BLaER1 treated with 17β-estradiol and CSF1 and Interleukin-3, amounts not matched to agents 10 nM and 100 nM (cell line): ENCODE measurements around the gene MYLK.
"Not testable (repeated sequence)": the region's sequence is repeated elsewhere in the genome, so short reads cannot be mapped to it uniquely, and the experiment has no call there.

Experiments
- H3K27ac ChIP-seq, 11 experiments: shearing (Covaris generic); formaldehyde crosslinking; 2 replicates each; pipeline ENCODE4 v1.8.1; 2022
- H3K27me3 ChIP-seq, 11 experiments: shearing (Covaris generic); formaldehyde crosslinking; 2 replicates each; pipeline ENCODE4 v1.8.1; 2022
- H3K36me3 ChIP-seq, 11 experiments: shearing (Covaris generic); formaldehyde crosslinking; 2 replicates each; pipeline ENCODE4 v1.8.1; 2022
- H3K4me1 ChIP-seq, 10 experiments: shearing (Covaris generic); formaldehyde crosslinking; 2 replicates each; pipeline ENCODE4 v1.8.1; 2022
- H3K4me2 ChIP-seq, 11 experiments: shearing (Covaris generic); formaldehyde crosslinking; 2 replicates each; pipeline ENCODE4 v1.8.1; 2022
- H3K4me3 ChIP-seq, 10 experiments: shearing (Covaris generic); formaldehyde crosslinking; 2 replicates each; pipeline ENCODE4 v1.8.1; 2022
- H3K9ac ChIP-seq, 11 experiments: shearing (Covaris generic); formaldehyde crosslinking; 2 replicates each; pipeline ENCODE4 v1.8.1; 2022
- H3K9me3 ChIP-seq, 11 experiments: shearing (Covaris generic); formaldehyde crosslinking; replicated peaks in 1 of 11; 2 replicates each; pipeline ENCODE4 v1.8.1; 2022
- H4K20me1 ChIP-seq, 11 experiments: shearing (Covaris generic); formaldehyde crosslinking; 2 replicates each; pipeline ENCODE4 v1.8.1; 2022
- Cebpa-rat ChIP-seq, 11 experiments: shearing (Covaris generic); IDR thresholded peaks; 2 replicates each; pipeline ENCODE4 v1.8.1; 2022

Gene MYLK

DNA sequence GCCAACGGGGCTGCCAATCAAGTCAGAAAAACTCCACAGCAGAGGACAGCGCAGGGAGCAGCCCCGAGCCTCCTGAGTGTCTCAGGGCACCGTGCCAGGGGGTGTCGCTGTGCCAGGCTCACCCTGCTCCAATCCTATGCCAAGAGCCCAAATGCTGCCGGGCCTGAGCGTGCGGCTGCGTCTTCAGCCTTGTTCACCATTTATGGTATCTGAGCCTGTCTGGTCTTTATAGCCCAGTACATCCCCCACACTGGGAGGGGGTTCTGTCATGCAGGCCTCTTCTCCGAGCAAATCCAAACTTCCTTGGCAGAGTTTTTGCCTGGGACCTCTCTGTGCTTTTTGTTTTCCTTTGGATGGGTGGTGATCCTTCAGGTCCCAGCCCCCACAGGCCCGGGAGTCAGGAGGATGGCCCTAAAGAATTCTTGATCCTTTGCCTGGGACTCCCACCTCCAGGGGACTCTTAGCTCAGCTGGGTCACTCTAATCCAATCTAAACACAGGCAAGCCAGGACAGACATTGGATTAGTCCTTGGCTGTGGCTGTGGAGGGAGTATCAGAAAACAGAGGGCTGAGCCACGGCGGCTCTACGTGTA, 164.2 kb downstream of the MYLK start:
- no peak for TF ChIP-seq Cebpa-rat (IDR thresholded peaks at IDR 0.05)
- Histone ChIP-seq H4K20me1 (peaks cover 0 to 3% (median 0%) of the 10 kb centered on the region in 11 experiments; a peak in 1 of 22 replicates), H3K36me3 (peaks cover 0 to 22% (median 0%) of the 10 kb centered on the region in 11 experiments; a peak in 6 of 22 replicates), H3K27me3 (no peaks in the 10 kb centered on the region), H3K4me1 (peaks cover 10 to 29% (median 22%) of the 10 kb centered on the region in 10 experiments), H3K9ac (0 out of 22 replicates have a peak overlapping the region, but pooled peaks of 1 of the 11 experiments have one; percentile 32), H3K9me3 (no peaks in the 10 kb centered on the region), H3K4me3 (no peak overlapping the region), H3K27ac (no peak overlapping the region), H3K4me2 (peak overlapping the region in 10 of 11 experiments; percentile 16 to 83 (median 70); a peak in 18 of 22 replicates)

DNA sequence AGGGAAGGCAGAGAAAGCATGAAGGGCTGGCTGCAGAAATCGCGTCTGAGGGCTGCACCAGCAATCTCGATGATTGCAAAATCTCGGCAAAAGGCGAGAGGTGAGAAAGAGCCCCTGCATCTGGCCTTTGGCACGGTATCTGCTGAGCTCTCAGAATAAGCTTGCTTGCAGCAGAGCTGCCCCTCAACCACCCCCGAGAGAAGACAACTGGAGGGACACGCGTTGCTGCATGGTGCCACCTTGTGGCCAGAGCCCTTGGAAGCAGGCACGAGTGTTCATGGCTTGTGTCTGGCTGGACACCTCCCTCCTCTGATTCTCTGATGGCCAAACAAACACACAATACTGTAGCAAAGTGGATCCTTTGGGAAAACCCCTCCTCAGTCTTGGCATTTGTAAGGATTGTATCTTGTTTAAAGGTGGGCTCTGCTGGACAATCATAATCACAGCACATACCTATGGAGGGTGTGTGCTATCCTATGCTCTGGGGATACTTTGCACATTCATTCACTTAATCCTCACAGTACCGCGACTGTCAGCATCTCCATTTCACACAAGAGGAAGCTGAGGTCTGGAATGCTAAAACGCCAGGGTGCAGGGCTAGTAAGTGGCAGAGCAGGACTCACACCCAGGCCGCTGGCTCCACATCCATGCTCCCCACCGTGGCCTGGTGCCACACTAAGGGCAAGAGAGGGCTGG, 164.9 kb downstream of the MYLK start:
- not testable (repeated sequence) for H3K9ac ChIP-seq, H3K4me3 ChIP-seq, H4K20me1 ChIP-seq, H3K27me3 ChIP-seq, H3K27ac ChIP-seq, H3K9me3 ChIP-seq, H3K4me2 ChIP-seq
- peaks cover 10 to 36% (median 30%) of the 10 kb centered on the region in 10 experiments for H3K4me1 ChIP-seq
- peaks cover 0 to 18% (median 0%) of the 10 kb centered on the region in 11 experiments; a peak in 5 of 22 replicates for H3K36me3 ChIP-seq

DNA sequence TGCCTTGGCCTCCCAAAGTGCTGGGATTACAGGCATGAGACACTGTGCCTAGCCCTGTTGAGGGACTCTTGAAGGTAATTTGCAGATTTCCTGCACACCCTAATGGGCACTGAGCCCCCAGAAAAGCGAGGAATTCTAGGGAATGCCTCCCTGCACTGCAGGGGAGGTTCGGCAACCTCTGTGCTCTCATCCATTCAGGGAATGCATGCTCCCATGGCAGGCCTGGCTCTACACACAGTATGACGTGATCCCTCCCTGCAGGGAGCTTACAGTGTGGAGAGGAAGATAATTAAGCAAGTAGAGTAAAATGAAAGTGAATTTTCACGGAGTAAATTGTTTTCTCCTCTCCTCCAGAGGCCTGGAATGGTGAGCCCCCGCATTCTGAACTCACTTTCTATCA, 166.0 kb downstream of the MYLK start:
- no peak overlapping the region for H3K27ac ChIP-seq
- H3K4me1 ChIP-seq = peaks cover 10 to 40% (median 30%) of the 10 kb centered on the region in 10 experiments
- no peak for TF ChIP-seq Cebpa-rat (IDR thresholded peaks at IDR 0.05)
- peaks cover 0 to 28% (median 0%) of the 10 kb centered on the region in 11 experiments; a peak in 5 of 22 replicates for H3K36me3 ChIP-seq
- H4K20me1 ChIP-seq = no peaks in the 10 kb centered on the region; a peak in 1 of 22 replicates
- H3K27me3 ChIP-seq = no peaks in the 10 kb centered on the region
- H3K9ac ChIP-seq = no peak overlapping the region
- no peak overlapping the region for H3K4me3 ChIP-seq
- no peaks in the 10 kb centered on the region for H3K9me3 ChIP-seq
- no peak overlapping the region for H3K4me2 ChIP-seq

DNA sequence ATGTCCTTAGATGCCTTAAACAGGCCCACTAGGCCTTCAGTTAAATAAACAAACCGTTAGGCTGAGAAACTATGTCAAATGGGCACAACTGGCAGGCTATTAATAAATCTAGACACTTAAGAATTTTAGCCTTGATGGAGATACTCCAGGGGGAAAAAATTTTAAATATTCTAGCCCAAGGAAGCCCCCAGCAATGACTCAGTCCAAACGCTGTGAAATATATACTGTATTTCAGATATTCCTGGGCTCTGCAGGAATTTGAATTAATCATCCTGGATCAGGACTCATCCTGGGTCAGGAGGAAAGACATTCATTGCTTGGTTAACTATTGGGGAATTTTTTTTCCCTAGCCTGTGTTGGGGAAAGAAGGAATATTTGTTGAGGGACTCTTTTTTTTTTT, 166.7 kb downstream of the MYLK start:
- not testable (repeated sequence) for H3K4me2 ChIP-seq, H3K27me3 ChIP-seq, H3K4me3 ChIP-seq, H3K9me3 ChIP-seq, H3K9ac ChIP-seq, H3K27ac ChIP-seq, H4K20me1 ChIP-seq
- Histone ChIP-seq H3K4me1 (peaks cover 11 to 47% (median 34%) of the 10 kb centered on the region in 10 experiments), H3K36me3 (peaks cover 0 to 26% (median 0%) of the 10 kb centered on the region in 11 experiments; a peak in 5 of 22 replicates)

DNA sequence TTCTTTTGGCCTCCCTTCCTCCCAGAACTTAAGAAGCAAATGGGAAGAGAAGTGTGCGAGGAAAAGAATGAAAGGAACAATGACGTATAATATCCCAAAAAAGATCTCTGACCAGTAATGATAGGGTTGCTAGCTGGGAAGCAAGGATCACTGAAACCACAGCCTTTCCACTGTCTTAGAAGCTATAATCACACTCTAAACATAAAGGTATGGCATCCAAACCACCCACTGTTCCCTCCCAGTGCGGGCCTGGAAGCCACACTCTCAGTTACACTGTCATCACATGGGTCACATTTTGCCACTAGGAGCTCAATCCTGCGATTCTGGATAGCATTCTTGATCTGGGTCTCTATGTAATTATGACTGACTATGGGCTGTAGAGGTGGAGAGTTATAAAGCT, 167.7 kb downstream of the MYLK start:
- Histone ChIP-seq H3K36me3 (peaks cover 0 to 30% (median 0%) of the 10 kb centered on the region in 11 experiments; a peak in 4 of 22 replicates), H3K9ac (no peak overlapping the region), H3K27me3 (no peaks in the 10 kb centered on the region), H3K9me3 (no peaks in the 10 kb centered on the region), H3K4me2 (no peak overlapping the region), H3K4me1 (peaks cover 11 to 55% (median 42%) of the 10 kb centered on the region in 10 experiments), H4K20me1 (no peaks in the 10 kb centered on the region; a peak in 1 of 22 replicates), H3K27ac (no peak overlapping the region), H3K4me3 (no peak overlapping the region)
- no peak for TF ChIP-seq Cebpa-rat (IDR thresholded peaks at IDR 0.05)

DNA sequence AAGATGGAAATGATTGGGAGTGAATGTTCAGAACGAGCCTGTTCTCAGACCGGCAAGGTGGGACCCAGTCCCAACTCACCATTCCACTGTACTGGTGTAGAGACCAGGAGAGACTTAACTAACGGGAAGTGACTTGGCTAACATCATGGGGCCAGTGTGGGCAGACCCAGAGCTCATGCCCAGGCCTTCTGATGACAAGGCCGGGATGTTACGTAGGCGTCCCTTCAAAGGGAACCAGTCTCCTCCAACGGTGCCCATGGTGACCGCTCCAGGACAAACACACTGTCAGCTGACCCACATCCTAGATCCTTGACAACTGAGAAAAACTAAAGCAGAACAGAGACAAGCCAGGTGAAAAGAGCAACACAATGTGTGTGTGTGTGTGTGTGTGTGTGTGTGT, 170.9 kb downstream of the MYLK start:
- Histone ChIP-seq H4K20me1 (no peaks in the 10 kb centered on the region), H3K9me3 (no peaks in the 10 kb centered on the region), H3K4me1 (peaks cover 9 to 37% (median 28%) of the 10 kb centered on the region in 10 experiments; a peak in 19 of 20 replicates), H3K36me3 (peaks cover 0 to 48% (median 6%) of the 10 kb centered on the region in 11 experiments; a peak in 11 of 22 replicates), H3K9ac (no peak overlapping the region), H3K4me3 (no peak overlapping the region), H3K27ac (no peak overlapping the region), H3K27me3 (no peaks in the 10 kb centered on the region), H3K4me2 (peak overlapping the region in 2 of 11 experiments; percentile 62 to 63; a peak in 2 of 22 replicates)
- TF ChIP-seq Cebpa-rat (IDR thresholded peaks at IDR 0.05) = no peak

DNA sequence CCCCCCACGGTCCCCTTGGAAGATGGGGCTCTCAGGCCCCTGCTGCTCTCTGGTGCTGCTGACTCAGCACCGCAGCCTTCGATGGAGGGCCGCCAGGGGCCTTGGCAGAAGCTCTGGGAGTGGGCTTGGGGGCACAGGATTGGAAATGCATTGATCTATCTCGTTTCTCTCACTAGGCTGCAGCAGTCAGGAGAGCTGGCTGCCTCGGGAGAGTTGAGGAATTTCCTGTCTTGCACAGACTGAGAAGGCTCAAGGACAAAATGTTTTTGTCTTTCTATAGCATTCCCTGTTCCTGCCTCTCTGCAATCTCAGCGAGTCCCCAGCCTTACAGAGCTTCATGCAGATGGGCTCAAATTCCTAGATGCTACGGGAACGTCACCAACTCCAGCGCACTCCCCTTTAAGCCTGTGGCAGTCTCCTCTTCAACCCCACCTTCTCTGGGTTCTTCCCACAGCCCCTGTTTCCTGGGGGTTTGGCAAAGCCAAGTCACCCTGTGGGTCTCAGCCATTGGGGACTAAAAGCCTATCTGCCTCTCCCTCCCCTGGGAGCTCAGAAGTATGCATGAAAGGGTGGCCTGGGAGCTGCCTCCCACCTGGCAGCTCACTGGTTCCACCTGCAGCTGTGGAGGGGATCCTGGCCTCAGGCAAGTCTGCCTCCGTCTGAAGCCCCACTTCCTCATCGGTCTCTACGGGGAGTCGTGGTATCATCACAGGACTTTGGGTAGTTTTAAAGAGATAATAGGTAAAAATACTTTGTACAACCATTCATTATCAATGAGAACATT, 171.9 kb downstream of the MYLK start:
- peaks cover 9 to 37% (median 28%) of the 10 kb centered on the region in 10 experiments; a peak in 19 of 20 replicates for H3K4me1 ChIP-seq
- 0 out of 22 replicates have a peak overlapping the region, but pooled peaks of 1 of the 11 experiments have one; percentile 17 for H3K9ac ChIP-seq
- H3K4me2 ChIP-seq = peak overlapping the region in 9 of 11 experiments; percentile 5 to 66 (median 58); a peak in 16 of 22 replicates
- no peaks in the 10 kb centered on the region for H3K9me3 ChIP-seq
- no peak for TF ChIP-seq Cebpa-rat (IDR thresholded peaks at IDR 0.05)
- H3K36me3 ChIP-seq = peaks cover 0 to 57% (median 6%) of the 10 kb centered on the region in 11 experiments; a peak in 12 of 22 replicates
- H3K4me3 ChIP-seq = no peak overlapping the region
- H3K27me3 ChIP-seq = no peaks in the 10 kb centered on the region
- no peaks in the 10 kb centered on the region for H4K20me1 ChIP-seq
- no peak overlapping the region for H3K27ac ChIP-seq

DNA sequence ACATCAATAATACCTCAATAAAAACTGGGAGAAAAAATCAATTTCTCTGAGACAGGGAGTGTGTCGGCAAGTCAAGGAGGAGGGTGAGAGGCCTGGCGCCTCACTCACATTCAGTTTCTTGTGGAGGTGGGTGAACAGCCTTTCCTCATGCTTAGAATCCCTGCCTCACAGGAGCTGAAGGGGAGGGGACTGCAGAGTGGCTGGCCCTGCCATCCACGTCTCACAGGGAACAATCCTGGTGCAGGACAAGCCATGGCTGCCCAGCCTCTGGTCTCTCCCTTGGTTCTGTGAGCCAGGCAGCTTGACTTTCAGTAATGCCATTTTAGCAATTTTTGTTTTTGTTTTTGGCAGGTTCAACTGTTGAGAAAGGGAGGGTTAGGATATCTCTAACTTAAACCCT, 172.8 kb downstream of the MYLK start:
- TF ChIP-seq Cebpa-rat (IDR thresholded peaks at IDR 0.05) = no peak
- Histone ChIP-seq H3K4me2 (no peak overlapping the region), H3K4me3 (no peak overlapping the region), H3K9ac (no peak overlapping the region), H3K27me3 (no peaks in the 10 kb centered on the region), H3K4me1 (peaks cover 9 to 39% (median 28%) of the 10 kb centered on the region in 10 experiments; a peak in 19 of 20 replicates), H3K36me3 (peaks cover 0 to 57% (median 6%) of the 10 kb centered on the region in 11 experiments; a peak in 12 of 22 replicates), H3K9me3 (no peaks in the 10 kb centered on the region), H4K20me1 (no peaks in the 10 kb centered on the region), H3K27ac (no peak overlapping the region)

DNA sequence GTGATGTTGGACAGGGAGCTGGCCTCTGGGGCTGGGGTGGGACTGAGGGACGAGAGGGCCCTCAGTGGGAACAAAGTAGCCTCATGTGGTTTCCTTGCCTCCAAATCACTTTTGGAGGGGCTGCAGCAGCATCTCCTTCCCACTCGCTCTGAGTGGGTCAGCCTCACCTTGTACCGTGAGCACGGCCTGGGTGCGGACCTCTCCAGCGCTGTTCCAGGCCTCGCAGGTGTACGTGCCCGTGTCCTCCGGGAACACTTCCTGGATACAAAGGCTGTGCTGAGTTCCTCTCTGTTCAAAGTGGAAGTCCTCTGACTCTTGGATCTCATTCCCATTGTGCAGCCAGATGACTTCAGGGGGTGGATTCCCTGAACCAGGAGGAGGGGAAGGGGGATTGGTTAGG, 175.6 kb downstream of the MYLK start:
- no peaks in the 10 kb centered on the region for H3K9me3 ChIP-seq
- no peaks in the 10 kb centered on the region for H4K20me1 ChIP-seq
- TF ChIP-seq Cebpa-rat (IDR thresholded peaks at IDR 0.05) = no peak
- H3K4me2 ChIP-seq = no peak overlapping the region; a peak in 1 of 22 replicates
- no peaks in the 10 kb centered on the region for H3K27me3 ChIP-seq
- H3K27ac ChIP-seq = no peak overlapping the region
- H3K36me3 ChIP-seq = peaks cover 0 to 55% (median 6%) of the 10 kb centered on the region in 11 experiments; a peak in 12 of 22 replicates
- H3K4me3 ChIP-seq = no peak overlapping the region
- H3K4me1 ChIP-seq = peaks cover 8 to 27% (median 11%) of the 10 kb centered on the region in 10 experiments; a peak in 19 of 20 replicates
- H3K9ac ChIP-seq = no peak overlapping the region

DNA sequence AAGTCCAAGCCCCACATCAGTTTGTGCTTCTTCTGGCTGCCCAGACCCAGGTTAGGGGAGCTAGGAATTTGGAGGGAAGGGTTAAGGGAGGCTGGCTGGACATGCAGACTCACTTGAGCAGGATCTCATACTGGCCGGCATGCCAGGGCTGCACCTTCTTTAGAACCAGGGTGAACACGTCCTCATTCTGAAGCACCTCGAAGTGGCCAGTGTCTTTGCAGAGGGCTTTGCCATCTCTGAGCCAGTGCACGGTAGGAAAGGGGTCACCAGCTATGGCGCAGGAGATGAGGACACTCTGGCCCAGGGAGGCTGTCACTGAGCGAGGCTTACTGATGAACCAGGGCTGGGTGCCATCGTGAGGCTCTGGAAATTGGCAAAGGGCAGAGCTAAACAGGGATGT, 176.5 kb downstream of the MYLK start:
- Histone ChIP-seq H3K36me3 (peaks cover 0 to 48% (median 6%) of the 10 kb centered on the region in 11 experiments; a peak in 12 of 22 replicates), H3K4me1 (peaks cover 8 to 21% (median 11%) of the 10 kb centered on the region in 10 experiments; a peak in 19 of 20 replicates)
- not testable (repeated sequence) for H3K4me3 ChIP-seq, H4K20me1 ChIP-seq, H3K4me2 ChIP-seq, H3K9me3 ChIP-seq, H3K27ac ChIP-seq, H3K9ac ChIP-seq, H3K27me3 ChIP-seq
